Measurements from ENCODE around the gene IFRD1. TPM values are rescaled to one million over a fixed set of nuclear protein-coding genes. Genes with fewer than 3 reads are reported as not detected.

IFRD1 gene
- total and polyA plus RNA-seq, 2 donors (not counting 3 experiments of a cell fraction or from before 2014, with no cell fraction given), result 16.8 to 43.3 TPM

DNA sequence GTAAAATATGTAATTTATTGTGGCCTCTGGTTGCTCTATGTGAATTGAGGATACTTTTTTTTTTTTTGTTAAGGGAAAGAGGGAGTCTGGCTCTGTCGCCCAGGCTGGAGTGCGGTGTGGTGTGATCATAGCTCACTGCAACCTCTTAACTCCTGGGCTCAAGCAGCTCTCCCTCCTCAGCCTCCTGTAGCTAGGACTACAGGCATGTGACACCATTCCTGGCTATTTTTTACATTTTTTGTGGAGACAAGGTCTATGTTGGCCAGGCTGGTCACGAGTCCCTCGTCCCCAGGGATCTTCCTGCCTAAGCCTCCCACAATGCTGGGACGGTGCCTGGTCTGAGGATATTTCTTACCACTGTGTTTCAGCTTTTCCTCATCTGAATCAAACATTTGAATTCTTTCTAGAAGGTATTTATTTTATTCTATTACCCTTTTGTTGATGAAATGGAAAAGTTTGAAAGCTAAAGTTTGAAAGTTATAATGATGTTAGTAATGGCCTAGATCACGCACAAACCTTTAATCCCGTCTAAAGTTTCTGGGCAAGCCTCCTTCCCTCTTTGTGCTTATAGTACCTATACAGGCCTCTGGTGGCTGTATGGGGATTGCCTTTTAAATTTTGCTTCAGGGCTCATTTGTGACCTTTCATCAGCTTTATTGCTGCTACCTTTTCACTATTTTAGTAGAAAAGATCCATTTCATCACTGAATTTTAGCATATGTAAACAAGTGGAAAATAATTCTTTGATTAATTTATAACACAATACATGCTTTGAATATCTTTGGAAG lies 2.0 kb downstream of the IFRD1 start:
- CTCF ChIA-PET, result interaction anchor here (0.8 to 2.3 kb wide), 10 partner anchors 9 to 699 kb away, joined by 3 to 13 read pairs (median 4); no protein-coding TSS in a partner anchor
- DNase-seq (ENCODE audit: low read depth, low spot score) (peak; percentile 66), FAIRE-seq (no peak)
- H3K27ac ChIP-seq (ENCODE audit: insufficient read depth, low read depth, low read length), result peak overlapping the region; percentile 92
- peak overlapping the region; percentile 73 to 96 (median 87) for H3K4me3 ChIP-seq (replicated peaks in 1 of 3; ENCODE audit: insufficient read depth in 1 of 3, low read depth in 1 of 3, low read length in 3 of 3)
- H4K20me1 ChIP-seq (replicated peaks; ENCODE audit: control insufficient read depth, extremely low read depth, insufficient read depth, low read length), result peaks cover 2% of the 10 kb centered on the region
- intact Hi-C loops (cut with micrococcal nuclease) (no loop called here), dilution Hi-C loops (cut with MboI; ENCODE audit: extremely low pct_ligation_motif_present, low sequenced_read_pairs) (no loop called here)
- H3K27me3 ChIP-seq (ENCODE audit: control insufficient read depth in 2 of 2, insufficient read depth in 2 of 2, low read length in 2 of 2), result no peaks in the 10 kb centered on the region
- no peak overlapping the region for H2AFZ ChIP-seq (ENCODE audit: low read depth, low read length)
- POLR2A ChIA-PET, result no interaction called here
- BruUV-seq (replicated peaks), result no TSS peak
- TF ChIP-seq, protein P1, sequence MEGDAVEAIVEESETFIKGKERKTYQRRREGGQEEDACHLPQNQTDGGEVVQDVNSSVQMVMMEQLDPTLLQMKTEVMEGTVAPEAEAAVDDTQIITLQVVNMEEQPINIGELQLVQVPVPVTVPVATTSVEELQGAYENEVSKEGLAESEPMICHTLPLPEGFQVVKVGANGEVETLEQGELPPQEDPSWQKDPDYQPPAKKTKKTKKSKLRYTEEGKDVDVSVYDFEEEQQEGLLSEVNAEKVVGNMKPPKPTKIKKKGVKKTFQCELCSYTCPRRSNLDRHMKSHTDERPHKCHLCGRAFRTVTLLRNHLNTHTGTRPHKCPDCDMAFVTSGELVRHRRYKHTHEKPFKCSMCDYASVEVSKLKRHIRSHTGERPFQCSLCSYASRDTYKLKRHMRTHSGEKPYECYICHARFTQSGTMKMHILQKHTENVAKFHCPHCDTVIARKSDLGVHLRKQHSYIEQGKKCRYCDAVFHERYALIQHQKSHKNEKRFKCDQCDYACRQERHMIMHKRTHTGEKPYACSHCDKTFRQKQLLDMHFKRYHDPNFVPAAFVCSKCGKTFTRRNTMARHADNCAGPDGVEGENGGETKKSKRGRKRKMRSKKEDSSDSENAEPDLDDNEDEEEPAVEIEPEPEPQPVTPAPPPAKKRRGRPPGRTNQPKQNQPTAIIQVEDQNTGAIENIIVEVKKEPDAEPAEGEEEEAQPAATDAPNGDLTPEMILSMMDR (IDR thresholded peaks at IDR 0.05; ENCODE audit: extremely low read depth in 1 of 2, insufficient read depth in 1 of 2, low read depth in 1 of 2, low read length in 2 of 2), result peak in 1 of 2 donors; percentile 29
- no peak for TF ChIP-seq MYC (IDR thresholded peaks at IDR 0.05; ENCODE audit: low read depth, low read length)
- no peak for TF ChIP-seq MAX (IDR thresholded peaks at IDR 0.05; ENCODE audit: insufficient read depth, insufficient read length)
- no peaks in the 10 kb centered on the region for H3K9me1 ChIP-seq (replicated peaks; ENCODE audit: control insufficient read depth, extremely low read depth, insufficient read depth, low read length)
- peak overlapping the region; percentile 95 for H3K9ac ChIP-seq (replicated peaks; ENCODE audit: extremely low read depth, insufficient read depth, low read length)
- no peaks in the 10 kb centered on the region for H3K9me3 ChIP-seq (replicated peaks; ENCODE audit: control insufficient read depth, insufficient read depth, low read length)
- peak overlapping the region; percentile 96 for H3K4me2 ChIP-seq (ENCODE audit: insufficient read depth, low read length)
- peaks cover 5 to 11% of the 10 kb centered on the region in 2 experiments for H3K36me3 ChIP-seq (ENCODE audit: control insufficient read depth in 2 of 2, extremely low read depth in 1 of 2, insufficient read depth in 2 of 2, low read length in 2 of 2)
- peaks cover 26% of the 10 kb centered on the region for H3K4me1 ChIP-seq (ENCODE audit: control insufficient read depth, extremely low read depth, insufficient read depth, low read length)
- peaks cover 54% of the 10 kb centered on the region for H3K79me2 ChIP-seq (ENCODE audit: control insufficient read depth, insufficient read depth, low read length)
